Nucleus accumbens (tissue), 56 donors: ENCODE data around the gene FAM107B.
"Not testable (repeated sequence)": the region's sequence is repeated elsewhere in the genome, so short reads cannot be mapped to it uniquely, and the experiment has no call there.

Source experiments
- DNase-seq, 56 donors: peaks; one replicate each; lab custom pipeline; 2025; lab: John Stamatoyannopoulos, UW

FAM107B gene

DNA sequence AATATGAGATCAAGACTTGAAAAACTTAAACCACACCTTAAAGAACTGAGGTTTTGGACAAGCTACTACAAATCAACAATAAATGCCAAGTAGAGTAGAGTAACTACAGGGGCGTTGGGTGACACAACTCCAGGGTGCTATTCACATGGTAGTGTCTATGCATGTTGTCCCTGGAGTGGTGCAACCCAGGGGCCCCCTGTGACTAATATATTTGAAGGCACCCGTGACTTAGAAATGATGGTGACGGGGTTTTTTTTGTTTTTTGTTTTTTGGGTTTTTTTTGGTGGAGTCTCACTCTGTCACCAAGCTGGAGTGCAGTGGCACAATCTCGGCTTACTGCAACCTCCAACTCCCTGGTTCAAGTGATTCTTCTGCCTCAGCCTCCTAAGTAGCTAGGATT, 106.9 kb downstream of the FAM107B start:
- DNase-seq, result no peak

GRCh38 chr10:14667280-14667679, 107.4 kb downstream of the FAM107B start:
- DNase-seq, result no peak

DNA sequence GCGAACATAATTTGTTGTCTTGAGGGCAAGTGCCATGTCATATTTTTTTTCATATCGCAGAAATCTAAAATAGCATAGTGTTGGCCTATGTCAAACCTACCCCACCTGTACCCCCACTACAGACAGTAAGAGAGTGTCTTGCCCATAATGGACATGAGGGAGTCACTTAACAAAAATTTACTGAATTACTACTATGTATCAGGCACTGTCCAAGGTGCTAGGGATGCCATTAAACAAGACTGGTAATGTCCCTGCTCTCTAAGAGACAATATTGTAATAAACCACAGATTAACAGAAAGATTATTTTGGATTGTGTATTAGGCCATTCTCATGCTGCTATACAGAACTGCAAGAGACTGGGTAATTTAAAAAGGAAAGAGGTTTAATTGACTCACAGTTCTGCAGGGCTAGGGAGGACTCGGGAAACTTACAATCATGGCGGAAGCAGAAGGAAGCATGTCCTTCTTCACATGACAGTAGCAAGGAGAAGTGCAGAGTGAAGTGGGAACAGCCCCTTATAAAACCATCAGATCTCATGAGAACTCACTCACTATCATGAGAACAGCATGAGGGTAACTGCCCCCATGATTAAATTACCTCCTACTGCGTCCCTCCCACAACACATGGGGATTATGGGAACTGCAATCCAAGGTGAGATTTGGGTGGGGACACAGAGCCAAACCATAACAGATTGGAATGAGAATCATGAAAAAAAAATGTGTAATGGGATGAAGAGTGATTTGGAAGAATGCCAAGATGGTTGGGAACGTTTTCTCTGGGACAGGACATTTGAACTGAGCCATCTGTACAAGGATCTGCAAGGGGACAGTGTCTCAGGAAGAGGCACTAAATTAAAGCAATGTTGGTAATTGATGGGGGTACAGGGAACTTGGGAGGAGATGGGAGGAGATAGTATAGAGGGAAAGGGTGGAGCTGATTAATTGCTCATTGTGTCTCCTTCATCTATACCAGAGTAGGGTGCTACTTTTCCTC, 108.5 kb downstream of the FAM107B start:
- no peak for DNase-seq

DNA sequence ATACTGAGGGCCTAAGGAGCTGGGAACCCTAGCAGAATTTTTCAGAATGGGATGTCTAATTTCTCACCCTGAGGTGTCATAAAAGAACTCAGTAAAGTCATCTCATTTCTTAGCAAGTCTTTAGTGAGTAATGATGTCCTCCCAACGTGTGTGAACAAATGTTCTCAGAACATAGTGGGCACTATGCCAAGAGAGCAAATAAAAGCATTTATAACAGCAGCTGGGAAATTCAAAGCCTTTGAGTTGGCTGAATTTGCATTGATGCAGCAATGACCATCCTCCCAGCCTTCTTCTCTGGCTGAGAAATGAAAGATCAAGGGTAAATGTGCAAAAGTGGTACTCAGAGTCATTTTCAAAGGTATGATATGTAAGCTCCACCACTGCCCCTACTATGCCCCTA, 109.4 kb downstream of the FAM107B start:
- DNase-seq, result no peak

- DNase-seq, result no peak
These were observed 110.4 kb downstream of the FAM107B start for GRCh38 chr10:14664345-14664744.

DNA sequence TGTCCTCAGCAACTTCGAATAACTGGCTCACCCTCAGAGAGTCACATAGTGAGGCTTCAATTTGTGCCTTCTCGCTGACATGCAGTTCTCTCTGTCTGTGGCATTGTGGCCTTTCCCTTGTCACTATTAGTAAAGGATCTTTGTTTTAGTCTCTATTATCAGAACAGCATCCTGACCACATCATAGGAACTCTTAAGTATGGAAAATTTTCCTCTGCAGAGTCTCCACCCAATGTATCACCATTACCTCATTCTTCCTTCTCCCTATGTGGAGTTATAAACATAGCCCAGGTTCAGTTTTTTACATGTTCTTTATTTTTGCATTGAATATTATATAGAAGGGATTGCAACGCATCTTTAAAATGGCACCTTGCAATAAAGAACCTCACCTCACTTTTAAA, 112.9 kb downstream of the FAM107B start:
- DNase-seq, result no peak

GRCh38 chr10:14660831-14661230, 113.9 kb downstream of the FAM107B start:
- DNase-seq, result no peak

DNA sequence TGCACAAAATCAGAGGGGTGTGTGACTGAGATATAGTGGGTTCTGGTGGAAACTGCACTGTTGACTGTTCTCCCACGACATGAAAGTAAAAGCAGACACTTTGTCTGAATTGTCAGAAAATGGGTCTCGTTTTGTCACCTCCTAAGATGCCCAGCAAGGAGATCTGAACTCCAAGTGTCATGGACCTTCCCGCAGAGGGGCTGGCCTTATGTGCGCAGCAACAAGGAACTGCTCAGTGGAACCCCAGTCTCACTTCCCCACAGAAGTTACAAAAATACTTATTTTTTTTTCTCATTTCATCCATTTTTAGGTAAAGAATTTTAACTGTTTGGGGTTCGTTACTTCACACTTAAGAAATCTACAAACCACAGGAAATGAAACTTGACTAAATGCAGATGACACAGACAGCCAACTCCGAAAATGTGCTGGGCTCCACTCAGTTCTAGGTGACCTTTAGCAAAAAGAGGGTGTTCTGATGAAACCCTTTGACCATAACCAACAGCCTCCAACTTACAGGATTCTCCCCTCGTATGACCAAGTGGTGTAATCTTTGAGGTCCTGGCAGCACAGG, 115.0 kb downstream of the FAM107B start:
- DNase-seq, result peak in 6 of 56 donors; percentile 2 to 7 (median 6)

GRCh38 chr10:14659137-14659536, 115.6 kb downstream of the FAM107B start:
- DNase-seq, result not testable (repeated sequence)

GRCh38 chr10:14658331-14659127, 116.2 kb downstream of the FAM107B start:
- DNase-seq, result no peak

- DNase-seq, result no peak
These were observed 118.5 kb downstream of the FAM107B start for GRCh38 chr10:14656052-14656730.

GRCh38 chr10:14654821-14655382, 119.8 kb downstream of the FAM107B start:
- DNase-seq, result no peak

- peak in 9 of 56 donors; percentile 3 to 16 (median 7) for DNase-seq
These were observed 121.2 kb downstream of the FAM107B start for GRCh38 chr10:14653271-14654161.

DNA sequence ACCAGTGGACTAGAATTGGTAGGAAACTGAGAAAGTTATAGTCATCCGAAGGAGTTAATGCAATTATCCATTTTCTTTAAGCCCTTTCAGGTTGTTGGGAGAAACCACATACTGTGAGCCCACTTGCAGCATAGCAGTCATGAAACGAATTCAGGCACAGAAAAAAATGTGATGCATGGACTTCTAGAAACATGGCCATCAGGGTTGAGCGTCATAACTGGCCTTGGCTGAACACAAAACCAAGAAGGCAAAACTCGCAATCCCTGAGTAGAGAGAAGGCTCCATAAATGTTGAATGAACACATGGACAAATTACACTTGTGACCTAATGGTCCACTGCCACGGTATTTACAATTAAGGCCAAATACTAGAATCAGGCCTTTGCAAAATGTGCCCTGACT, 121.9 kb downstream of the FAM107B start:
- no peak for DNase-seq

GRCh38 chr10:14652067-14652466, 122.6 kb downstream of the FAM107B start:
- no peak for DNase-seq

GRCh38 chr10:14649739-14650138, 125.0 kb downstream of the FAM107B start:
- no peak for DNase-seq

GRCh38 chr10:14648946-14649345, 125.8 kb downstream of the FAM107B start:
- DNase-seq, result no peak

- peak in 53 of 56 donors; percentile 9 to 83 (median 44) for DNase-seq
These were observed 126.5 kb downstream of the FAM107B start for GRCh38 chr10:14648005-14648765.
